GM19463 (cell line): ENCODE results near the gene EFNA5.

ENCODE experiments used
- ATAC-seq: cut with Tn5 transposase; IDR thresholded peaks from one replicate; pipeline ENCODE4 v1.9.1; 2021; ENCODE audit warnings: mild to moderate bottlenecking, moderate library complexity; ENCODE audit not compliant: unreplicated experiment

Gene EFNA5

DNA sequence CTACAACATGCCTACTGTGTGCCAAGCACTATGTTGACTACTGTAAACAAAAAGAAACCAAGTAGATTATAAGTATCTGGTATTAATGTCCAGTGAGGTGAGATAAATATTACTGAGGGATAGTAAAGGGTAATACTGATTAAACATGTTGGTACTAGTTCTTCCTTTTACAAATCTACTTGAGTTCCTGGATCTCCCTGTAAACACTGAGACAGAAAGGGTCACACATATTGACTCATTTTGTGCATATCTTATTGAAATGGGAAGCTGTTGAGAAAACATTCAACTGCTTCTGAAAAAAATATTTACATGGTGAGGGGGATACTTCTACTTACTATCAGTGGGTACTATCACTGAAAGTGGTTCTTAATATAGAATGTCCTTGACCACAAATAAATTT, 24.3 kb downstream of the EFNA5 start:
- no peak for ATAC-seq

DNA sequence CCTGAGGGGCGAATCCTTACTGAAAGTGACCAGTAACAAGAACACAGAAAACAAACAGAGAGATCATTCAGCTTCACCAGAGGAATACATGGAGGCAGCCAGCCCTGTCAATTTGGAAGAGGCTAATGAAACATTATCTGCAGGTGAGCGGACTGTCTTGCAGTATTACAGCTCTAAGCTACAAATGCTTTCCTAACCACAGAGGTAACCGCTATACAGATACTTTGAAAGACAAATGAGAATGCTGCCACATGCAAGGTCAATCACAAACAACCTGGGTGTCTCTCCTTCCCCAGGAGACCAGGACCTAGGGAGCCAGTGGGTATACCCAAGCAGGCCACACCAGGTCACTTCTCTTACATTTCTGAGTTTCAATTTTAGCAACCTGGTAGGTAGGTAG, 30.2 kb downstream of the EFNA5 start:
- peak; percentile 45 for ATAC-seq

DNA sequence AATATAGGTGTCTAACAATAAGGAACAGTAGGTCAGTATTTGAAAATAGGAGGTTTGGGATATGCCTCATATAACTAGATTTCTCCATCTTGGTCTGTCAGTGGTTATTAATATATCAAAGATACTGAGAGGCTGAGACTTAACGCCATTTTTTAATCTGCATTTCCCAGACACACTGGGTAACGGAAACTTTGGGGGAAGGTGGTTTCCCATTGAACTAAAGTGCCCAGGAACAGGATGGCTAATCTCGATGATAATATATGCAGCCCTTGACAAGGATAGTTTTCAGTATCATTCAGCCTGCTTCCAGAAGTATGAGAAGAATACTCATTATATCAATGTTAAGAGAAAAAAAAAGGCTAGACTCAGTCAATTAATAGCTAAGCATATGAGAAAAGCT, 30.7 kb downstream of the EFNA5 start:
- ATAC-seq, result no peak

DNA sequence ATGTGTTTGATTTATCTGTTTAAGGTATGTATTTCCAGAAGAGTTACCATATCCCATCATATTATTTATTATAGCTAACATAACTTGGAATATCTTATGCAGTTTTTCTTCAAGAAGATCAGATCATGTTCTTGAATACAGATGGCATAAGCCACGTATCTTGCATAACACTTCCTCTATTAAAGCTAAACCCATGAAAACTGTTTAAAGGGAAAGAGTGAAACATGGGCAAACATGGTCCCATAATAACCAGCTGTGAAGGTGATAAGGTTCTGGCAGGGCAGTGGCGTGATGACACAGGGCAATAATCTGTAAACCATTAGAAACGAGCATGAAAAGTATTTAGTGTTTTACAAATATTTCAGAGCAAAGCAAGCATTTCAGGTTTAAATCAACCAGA, 34.2 kb downstream of the EFNA5 start:
- ATAC-seq, result no peak

DNA sequence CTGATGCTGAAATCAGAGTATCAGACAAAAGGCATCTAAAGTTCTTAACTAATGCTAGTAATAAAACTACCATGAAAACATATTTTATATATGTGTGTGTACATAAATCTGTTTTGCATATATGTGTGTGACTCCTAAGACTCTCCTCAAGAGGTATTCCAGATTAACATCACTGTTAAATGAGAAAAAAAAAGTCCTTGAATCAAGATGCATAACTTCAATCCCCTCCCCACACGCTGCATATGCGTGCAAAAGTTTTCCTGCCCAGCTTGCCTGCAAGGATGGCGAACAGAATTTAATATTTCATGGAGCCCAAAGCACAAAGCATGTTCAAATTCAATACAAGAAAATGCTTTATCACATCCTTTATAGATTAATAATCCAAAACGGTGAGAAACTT, 34.7 kb downstream of the EFNA5 start:
- ATAC-seq, result no peak

DNA sequence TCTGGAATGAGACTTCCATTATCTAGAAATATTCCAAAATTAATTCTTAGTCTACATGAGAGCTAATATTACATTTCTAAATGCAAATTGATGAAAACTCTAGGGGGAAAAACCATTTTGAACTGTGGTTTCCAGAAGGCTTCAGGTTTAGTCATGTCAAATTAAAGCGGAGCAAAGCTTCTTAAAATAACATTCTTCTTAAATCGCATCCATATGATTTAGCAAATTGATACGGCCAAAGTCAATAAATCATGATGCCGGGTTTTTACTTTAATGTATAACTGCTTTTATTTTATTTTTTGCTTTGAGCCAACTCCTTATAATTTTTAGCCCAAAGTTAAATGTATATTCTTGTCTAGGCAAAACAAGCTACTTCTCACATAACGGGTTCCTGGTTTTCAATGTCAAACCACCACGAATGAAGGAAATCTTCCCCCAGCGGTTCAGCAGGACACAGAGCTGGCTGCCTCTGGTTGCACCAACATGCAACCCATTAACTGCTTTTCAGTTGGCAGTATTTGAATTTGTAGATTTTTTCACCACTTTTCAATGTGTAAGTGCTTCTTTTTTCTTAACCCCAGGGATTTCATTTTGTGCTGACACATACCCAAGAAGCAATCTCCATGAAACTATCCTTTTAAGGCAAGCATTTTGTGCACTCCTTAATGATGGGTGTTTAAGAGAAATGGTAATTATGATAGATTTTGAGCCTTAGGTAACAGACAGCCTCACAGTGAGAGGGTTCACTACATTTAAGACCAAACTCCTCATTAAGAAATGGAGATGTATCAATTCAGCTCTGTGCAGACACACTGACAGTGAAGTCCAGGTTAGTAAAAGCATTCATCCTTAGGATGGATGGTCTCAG, 35.5 kb downstream of the EFNA5 start:
- no peak for ATAC-seq

DNA sequence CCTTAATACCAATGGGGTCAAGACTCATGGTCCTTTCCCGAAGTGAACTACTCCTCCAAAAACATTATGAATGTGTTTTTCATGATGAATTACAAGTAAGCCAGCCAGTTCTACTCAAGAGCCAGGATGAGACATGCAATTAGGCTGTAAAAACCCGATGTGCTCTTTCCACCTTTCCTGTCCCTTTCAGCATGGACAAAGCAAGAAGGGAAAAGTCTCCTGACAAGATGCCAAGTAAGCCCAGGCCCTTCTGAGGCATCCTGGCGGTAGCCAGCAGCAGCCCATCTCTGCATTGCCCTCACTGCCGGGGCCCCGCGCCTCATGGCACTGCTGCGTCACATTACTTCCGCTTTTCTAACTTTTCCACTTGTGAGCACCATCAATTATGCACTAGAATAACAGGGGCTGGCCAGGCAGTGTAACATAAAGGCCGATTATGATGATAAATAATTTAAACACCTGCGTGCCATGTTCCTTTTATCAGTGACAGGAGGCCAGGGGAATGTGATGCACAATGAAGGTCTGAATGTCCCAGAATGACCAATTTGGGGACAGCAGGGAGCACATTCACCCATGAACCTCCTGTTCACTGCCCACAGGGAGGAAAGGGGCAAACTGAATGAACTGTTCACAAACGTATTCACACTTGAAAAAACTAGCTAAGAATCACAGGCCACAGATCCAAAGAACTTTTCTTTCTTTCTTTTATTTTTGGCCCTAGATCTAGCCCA, 37.4 kb downstream of the EFNA5 start:
- no peak for ATAC-seq

DNA sequence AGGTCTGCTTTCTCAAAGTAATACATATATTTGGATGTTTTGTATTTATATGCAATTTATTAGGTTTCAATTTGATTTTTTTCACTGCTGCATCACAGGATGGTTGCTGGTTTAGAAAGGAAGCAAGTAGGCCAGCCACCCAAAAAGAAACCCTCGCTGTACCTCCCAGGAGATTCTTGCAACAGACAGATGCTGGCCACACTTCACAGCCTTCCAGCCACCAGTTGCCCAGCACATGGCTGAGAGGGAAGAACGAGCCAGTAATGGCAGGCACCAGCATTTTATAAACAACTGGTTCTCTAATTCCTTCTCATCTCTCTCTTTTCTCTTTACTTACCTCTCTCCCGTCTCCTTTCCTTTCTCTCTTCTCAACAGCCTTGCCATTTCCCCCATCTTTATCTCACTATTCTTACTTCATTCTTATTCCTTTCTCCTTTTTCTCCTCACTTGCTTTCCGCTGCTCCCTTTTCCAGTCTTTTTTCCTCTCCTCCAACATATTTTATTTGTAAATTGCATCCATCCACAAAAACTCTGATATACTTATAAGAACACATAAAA, 38.9 kb downstream of the EFNA5 start:
- ATAC-seq, result no peak

DNA sequence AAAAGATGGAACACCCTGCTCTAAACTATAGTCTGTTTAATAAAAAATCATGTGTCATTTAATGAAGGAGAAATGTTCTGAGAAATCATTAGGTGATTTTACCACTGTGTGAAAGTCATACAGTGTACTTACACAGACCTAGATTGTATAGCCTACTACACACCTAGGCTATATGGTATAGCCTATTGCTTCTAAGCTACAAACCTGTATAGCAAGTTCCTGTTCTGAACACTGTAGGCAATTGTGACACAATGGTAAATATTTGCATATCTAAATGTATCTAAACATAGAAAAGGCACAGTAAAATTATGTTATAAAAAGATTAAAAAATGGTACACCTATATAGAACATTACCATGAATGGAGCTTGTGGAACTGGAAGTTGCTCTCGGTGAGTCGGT, 40.6 kb downstream of the EFNA5 start:
- no peak for ATAC-seq

DNA sequence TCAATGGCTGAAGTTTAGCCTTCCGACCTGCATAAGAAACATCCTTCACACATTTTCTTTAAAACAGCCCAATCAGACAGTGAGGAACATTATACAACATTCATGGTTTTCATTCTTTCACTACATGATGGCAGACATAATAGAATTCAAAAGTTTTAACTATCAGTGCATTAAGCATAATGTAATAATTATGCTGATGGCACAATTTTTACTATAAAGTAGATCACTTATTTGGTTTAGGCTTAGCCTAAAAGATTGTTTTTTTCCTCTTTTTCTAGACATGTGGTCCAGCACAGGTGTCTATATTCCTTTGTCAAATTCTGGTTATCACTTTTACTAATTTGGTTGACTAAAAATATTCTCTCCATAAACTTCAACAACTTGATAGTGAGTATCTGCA, 46.5 kb downstream of the EFNA5 start:
- no peak for ATAC-seq

DNA sequence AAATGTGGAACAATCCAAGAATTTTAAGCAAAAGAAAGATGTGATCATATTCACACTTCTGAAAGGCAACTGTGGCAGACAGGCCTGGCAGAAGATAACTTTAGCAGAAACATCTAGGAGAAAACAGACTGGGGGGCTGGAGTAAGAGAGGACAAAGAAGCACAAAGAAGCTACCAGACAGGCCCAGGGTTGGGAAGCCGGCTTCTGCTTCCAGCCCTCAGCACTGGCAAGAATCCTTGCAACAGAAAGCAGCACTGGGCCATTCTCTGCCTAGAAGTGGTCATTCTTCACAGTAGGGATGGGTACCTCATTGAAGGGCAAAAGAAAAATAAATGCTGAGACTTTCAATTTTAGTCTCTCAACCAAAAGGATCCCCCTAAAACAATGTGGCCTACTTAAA, 49.6 kb downstream of the EFNA5 start:
- ATAC-seq, result no peak

DNA sequence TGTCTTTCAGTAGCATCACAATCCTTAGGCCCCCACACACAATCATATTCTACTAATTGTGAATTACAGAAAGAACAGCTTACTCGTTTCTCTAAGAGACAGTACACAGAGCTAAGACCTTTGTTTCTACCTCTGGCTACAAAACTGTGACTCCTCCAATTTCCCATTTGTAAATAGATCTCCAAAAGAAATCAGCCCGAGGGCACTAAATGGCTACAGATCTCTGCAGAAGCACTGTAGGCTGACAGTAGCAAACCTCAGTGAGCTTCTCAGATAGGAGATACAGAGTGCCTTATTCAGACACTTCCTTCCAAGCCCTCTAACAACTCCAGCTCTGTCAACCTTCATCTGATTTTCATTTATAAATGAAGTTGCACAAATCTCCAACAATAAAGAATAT, 51.0 kb downstream of the EFNA5 start:
- ATAC-seq, result no peak

DNA sequence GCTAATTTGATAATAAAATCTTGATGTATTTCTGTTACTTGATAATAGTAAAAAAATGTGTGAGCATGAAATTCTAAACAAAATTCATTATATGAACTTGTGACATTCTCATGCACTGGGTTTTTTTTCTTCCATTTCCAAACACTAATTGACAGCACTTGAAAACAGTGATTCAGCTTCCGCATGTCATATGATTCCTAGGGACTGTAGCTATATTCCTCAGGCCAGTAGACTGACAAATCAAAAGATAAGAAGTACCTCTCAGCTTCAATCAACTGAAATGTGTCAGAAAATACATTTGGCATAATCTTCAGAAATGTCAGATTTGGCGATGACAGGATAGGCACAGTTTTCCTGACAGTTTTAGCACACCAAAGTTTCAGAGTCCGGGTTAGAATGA, 52.5 kb downstream of the EFNA5 start:
- no peak for ATAC-seq

DNA sequence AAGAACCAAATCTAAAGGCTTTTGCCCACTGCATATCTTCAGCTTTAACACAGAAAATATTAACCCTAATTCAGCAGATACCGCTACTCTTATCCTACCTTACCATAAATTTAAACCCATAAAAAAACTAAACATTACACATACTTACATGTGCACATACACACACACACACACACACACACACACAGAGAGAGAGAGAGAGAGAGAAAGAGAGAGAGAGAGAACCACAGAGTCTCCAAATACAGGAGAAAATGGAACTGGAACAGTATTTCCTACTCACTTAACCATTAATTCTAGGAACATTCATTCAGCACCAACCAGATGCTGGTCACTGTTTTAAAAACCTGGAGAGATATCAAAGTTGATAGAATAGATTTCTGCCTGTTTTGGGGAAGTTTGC, 53.7 kb downstream of the EFNA5 start:
- ATAC-seq, result no peak

DNA sequence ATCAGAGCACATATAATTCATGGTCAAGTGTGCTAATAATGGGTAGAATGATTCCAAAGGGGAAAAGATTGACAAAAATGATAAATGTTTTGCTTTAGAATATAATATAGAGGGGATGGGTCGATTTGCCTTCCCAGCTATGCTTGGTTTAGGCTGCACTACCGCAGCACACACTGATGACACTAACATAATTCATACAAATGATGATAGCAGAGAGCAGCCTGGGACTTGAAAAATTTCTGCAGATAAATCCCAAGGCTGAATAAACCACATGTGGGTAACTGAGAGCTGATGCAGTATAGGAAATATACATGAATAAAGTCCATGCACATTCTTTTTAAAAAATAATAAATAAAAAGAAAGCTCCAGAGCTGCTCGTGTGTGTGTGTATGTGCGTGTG, 54.5 kb downstream of the EFNA5 start:
- ATAC-seq, result no peak

DNA sequence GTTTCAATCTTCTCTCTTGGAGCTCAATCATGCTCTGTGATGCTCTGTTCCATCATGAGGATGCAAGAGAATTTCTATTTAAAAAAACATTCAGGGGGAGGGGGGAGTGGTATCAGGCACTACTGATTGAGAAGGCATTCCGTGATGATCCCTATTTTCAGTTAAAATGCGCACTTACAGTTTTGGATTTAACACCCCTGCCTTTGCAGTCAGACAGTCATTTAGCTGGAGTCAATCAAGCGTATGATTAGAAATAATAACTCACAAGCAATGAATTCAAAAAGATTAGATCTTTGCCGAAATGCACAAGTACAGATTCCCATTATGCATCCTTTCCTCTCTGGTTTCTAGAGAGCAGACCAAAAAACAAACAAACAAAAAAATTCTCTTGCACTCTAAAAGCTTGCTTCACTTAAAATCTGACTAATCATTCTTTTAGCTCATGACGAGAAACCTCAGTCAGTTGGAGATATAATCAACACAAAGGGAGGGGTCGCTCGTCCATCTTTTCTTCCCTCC, 55.4 kb downstream of the EFNA5 start:
- no peak for ATAC-seq

DNA sequence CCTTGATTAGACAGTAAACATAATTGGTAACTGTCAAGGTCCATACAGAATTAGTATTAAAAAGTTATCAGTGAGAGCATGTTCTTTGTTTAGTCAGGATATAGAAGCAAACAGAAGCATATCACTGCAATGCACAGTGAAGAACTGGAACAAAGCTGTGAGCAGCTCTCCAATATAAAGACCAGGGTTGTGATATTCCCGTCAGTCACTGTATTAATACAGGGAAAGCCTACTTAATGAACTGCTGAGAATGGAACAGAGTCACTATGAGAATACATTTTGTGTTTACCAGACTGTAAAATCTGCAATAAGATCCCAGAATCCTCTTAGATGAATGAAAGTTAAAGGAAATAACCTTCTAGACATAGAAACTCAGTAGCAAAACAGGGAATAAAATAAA, 58.2 kb downstream of the EFNA5 start:
- no peak for ATAC-seq

DNA sequence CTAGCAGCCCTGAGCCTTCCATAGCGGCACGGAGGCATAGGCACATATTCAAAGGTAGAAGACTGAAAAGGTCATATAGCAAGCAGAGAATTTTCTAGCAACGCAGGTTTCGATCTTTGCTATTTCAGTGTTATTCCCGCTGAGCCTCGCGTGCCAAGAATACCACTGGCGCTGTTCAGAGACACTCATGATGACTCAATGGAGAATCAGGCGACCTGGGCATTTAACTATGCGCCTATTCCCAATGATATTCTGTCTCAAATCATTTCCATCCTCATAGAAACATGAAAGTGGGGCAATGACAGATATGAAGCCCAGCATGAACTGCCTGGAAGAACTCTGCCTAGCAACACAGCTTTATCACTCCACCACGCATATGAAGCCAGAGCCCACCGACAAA, 59.9 kb downstream of the EFNA5 start:
- ATAC-seq, result no peak

DNA sequence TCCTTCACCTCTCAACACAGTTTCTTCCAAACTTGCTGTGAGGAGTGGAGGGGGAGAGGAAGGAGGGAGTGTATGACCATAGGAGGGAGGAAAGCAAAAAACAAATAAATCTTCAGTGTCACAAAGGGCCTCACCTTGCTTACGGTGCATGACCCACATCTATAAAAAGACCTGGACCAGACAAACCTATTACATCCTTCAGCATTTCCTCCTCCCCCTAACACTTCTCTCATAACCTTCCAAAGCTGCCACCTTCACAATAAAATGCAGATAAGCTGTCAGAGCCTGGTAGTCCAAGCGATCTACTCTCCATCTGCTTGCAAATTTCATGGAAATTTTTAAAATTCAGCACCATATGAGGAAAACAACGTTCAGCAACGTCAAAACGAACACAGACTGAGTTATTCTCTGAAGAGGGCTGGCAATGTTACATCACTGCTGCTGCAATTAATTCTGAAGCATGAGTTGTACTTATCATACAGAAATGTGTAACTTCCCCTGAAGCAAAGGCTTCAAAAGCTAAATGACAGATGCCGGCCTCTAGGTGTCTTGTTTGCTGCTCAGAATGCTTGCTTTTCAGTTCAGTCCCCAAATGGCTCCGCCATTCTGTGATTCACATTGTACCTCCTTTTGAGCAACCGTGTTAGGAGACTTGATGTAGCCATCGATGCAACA, 62.9 kb downstream of the EFNA5 start:
- ATAC-seq, result no peak

DNA sequence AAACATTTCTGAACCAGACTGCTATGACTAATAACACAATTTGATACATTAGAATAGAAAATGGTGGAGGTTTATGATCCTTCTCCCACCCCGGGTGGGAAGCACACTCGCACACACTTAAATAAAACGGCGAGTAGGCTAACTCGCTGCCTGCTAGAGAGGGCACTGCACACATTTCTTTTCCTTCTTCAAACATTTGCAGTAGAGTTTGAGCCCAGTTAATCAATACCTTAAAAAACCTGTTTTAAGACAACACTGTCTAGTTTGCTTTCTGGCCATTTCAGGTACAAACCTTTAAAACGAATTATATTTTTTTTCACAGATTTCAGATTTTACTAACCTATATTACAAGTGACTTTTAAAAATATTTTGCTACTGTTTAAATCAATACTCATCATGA, 63.5 kb downstream of the EFNA5 start:
- no peak for ATAC-seq

DNA sequence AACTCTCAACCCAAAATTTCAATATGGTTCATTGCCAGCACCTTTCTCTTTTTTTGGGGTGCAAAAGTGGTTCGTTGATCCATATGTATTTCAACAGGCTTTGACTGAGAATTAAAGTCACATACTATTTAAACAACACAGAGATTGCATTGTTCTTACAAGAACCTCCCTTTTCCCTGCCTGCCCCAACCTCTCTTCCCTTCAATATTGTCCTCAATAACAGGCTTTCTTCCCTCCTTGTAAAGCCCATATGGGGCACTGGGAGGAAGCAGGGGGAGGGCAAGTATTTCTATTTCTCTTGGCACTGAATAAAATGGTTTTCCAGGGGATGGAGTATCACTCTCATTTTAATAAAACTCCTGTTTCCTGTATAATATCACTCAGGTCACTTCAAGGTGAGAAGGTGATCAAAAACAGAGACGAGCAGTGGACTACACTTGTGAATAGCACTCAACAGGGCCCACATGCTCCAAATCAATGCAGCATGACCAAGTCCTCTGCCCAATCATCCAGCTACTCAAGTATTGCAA, 65.1 kb downstream of the EFNA5 start:
- no peak for ATAC-seq
